Gastrocnemius medialis (tissue), 4 donors: Measurements from ENCODE around the gene DOCK8. TPM values are rescaled to one million over a fixed set of nuclear protein-coding genes. Genes with fewer than 3 reads are reported as not detected.
A peak's percentile ranks its signal among the peaks of the same experiment; 100 is the strongest.

Source experiments
- ATAC-seq, 2 donors: fragments of 150-250 bp; one replicate each; pipeline ENCODE4 v1.9.1; 2016
- DNase-seq, 2 donors: peaks; one replicate each; pipeline ENCODE4 v3.0.0-alpha.2; 2019
- H3K27ac ChIP-seq, 4 donors: fragments of 200-600 bp; sonication (generic); 1 replicate in 1 of 4; 2 replicates in 3 of 4; pipeline ENCODE4 v1.5.1; 2016 to 2018; ENCODE audit warnings: mild to moderate bottlenecking in 2 of 4, moderate library complexity in 1 of 4
- H3K27me3 ChIP-seq, 3 donors: fragments of 200-600 bp; sonication (generic) in 2 of 3; 1 replicate in 1 of 3; 2 replicates in 2 of 3; pipeline versions ENCODE4 v1.5.1 to v1.6.0; 2016 to 2019; ENCODE audit warnings: mild to moderate bottlenecking in 1 of 3, moderate library complexity in 1 of 3
- H3K36me3 ChIP-seq, 2 donors: fragments of 200-600 bp; sonication (generic) in 1 of 2; one replicate each; pipeline ENCODE4 v1.5.1; 2017 to 2018
- H3K4me1 ChIP-seq, 2 donors: fragments of 200-600 bp; sonication (generic) in 1 of 2; one replicate each; pipeline ENCODE4 v1.5.1; 2016 to 2017; ENCODE audit warnings: mild to moderate bottlenecking in 2 of 2
- H3K4me3 ChIP-seq, 4 donors: fragments of 200-600 bp; sonication (generic) in 3 of 4; 1 replicate in 1 of 4; 2 replicates in 3 of 4; pipeline ENCODE4 v1.5.1; 2016 to 2019; ENCODE audit warnings: mild to moderate bottlenecking in 2 of 4
- H3K9me3 ChIP-seq, 3 donors: fragments of 200-600 bp; sonication (generic) in 2 of 3; 1 replicate in 1 of 3; 2 replicates in 2 of 3; pipeline ENCODE4 v1.5.1; 2016 to 2019
- POLR2A ChIP-seq, 2 donors: fragments of 450-650 bp; IDR thresholded peaks; one replicate each; pipeline ENCODE4 v1.6.1; 2017; ENCODE audit warnings: antibody characterized with exemption in 2 of 2, mild to moderate bottlenecking in 2 of 2, moderate library complexity in 2 of 2
- in situ Hi-C, 4 donors: fragments of 200-750 bp; cut with MboI; loops; one replicate each; pipeline versions ENCODE4 v1.15.0 to v1.8.0; 2017; ENCODE audit warnings: low sequenced_read_pairs in 4 of 4
- intact Hi-C: fragments of 100-400 bp; cut with DNase I; formaldehyde crosslinking; loops from one replicate; pipeline ENCODE4 v1.15.1; 2023; ENCODE audit warnings: low total_unique reads
- total RNA-seq, 4 donors: library from RNA; depleted of rRNA; stranded (reverse); fragments of >200 nt; gene quantifications; one replicate each; pipeline versions ENCODE4 v1.1.0 to v1.2.3, GENCODE V29; 2016
- TF ChIP-seq, protein P1 (sequence below), 5 experiments: fragments of 450-650 bp in 3 of 5; fragments of 200-600 bp in 2 of 5; sonication (generic) in 2 of 5; IDR thresholded peaks in 4 of 5; conservative IDR thresholded peaks in 1 of 5; 1 replicate in 4 of 5; 2 replicates in 1 of 5; pipeline ENCODE4 v1.5.1; 2016 to 2019; ENCODE audit warnings: antibody characterized with exemption in 5 of 5, mild to moderate bottlenecking in 3 of 5, moderate library complexity in 3 of 5

DOCK8 gene
- total RNA-seq, 4 donors from 2014 or later: 0.80 to 2.8 (median 2.0) TPM

DNA sequence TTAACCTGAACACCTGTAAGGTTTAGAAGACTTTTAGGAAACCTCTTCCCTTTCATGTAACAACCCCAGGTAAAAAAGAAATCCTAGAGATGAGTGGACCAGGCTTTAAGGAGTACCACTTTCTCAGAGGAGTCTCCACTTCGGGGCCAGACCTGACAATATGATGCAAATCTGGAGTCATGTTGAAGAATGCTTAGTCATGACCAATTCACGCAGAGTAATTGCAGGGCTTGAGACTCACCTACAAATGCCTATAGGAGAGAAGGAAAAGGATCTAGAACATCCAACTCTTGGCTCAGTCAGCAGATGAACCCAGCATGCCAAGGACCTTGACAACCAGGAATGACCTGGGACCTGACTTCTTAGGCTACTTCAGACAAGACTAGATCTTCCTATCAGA, 235.4 kb downstream of the DOCK8 start:
- intact Hi-C loops (no loop called here), in situ Hi-C loops (no loop called here)
- no peaks in the 10 kb centered on the region for H3K4me1 ChIP-seq
- H3K4me3 ChIP-seq: no peak overlapping the region
- no peaks in the 10 kb centered on the region for H3K27me3 ChIP-seq
- no peaks in the 10 kb centered on the region for H3K9me3 ChIP-seq
- TF ChIP-seq POLR2A (IDR thresholded peaks at IDR 0.05): no peak
- TF ChIP-seq, protein P1, sequence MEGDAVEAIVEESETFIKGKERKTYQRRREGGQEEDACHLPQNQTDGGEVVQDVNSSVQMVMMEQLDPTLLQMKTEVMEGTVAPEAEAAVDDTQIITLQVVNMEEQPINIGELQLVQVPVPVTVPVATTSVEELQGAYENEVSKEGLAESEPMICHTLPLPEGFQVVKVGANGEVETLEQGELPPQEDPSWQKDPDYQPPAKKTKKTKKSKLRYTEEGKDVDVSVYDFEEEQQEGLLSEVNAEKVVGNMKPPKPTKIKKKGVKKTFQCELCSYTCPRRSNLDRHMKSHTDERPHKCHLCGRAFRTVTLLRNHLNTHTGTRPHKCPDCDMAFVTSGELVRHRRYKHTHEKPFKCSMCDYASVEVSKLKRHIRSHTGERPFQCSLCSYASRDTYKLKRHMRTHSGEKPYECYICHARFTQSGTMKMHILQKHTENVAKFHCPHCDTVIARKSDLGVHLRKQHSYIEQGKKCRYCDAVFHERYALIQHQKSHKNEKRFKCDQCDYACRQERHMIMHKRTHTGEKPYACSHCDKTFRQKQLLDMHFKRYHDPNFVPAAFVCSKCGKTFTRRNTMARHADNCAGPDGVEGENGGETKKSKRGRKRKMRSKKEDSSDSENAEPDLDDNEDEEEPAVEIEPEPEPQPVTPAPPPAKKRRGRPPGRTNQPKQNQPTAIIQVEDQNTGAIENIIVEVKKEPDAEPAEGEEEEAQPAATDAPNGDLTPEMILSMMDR (IDR thresholded peaks at IDR 0.05 in 4 of 5, conservative IDR thresholded peaks at IDR 0.05 in 1 of 5): no peak
- ATAC-seq (no peak), DNase-seq (no peak)
- H3K27ac ChIP-seq: no peak overlapping the region
- H3K36me3 ChIP-seq: no peaks in the 10 kb centered on the region

GRCh38 chr9:450561-450960, 235.9 kb downstream of the DOCK8 start:
- Histone ChIP-seq H3K4me3 (no peak overlapping the region), H3K9me3 (no peaks in the 10 kb centered on the region), H3K27me3 (no peaks in the 10 kb centered on the region), H3K27ac (no peak overlapping the region), H3K4me1 (no peaks in the 10 kb centered on the region), H3K36me3 (no peaks in the 10 kb centered on the region)
- TF ChIP-seq, protein P1 (IDR thresholded peaks at IDR 0.05 in 4 of 5, conservative IDR thresholded peaks at IDR 0.05 in 1 of 5): no peak
- TF ChIP-seq POLR2A (IDR thresholded peaks at IDR 0.05): no peak
- DNase-seq (no peak), ATAC-seq (no peak)
- in situ Hi-C loops: no loop called here
- intact Hi-C loops: no loop called here

DNA sequence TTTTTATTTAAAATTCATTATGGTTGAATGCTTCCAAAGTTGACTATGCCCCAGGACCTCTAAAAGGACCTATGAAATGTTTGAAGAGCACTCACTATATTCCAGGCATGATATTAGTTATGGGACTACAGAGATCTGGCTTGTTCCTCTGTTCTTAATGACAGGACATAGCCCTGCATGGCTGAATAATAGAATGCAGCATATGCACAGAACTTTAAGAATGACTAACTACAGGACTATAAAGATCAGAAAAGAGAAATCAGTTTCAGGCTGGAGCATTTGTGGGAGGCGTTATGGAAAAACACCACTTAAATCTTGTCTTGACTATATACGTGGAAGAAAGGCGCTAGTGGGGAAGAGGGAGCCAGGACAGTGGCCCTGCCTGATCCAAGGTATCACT, 239.2 kb downstream of the DOCK8 start:
- Histone ChIP-seq H3K4me3 (no peak overlapping the region), H3K9me3 (no peaks in the 10 kb centered on the region), H3K36me3 (no peaks in the 10 kb centered on the region), H3K4me1 (no peaks in the 10 kb centered on the region), H3K27ac (no peak overlapping the region), H3K27me3 (no peaks in the 10 kb centered on the region)
- in situ Hi-C loops: no loop called here
- TF ChIP-seq, protein P1 (IDR thresholded peaks at IDR 0.05 in 4 of 5, conservative IDR thresholded peaks at IDR 0.05 in 1 of 5): no peak
- no peak for TF ChIP-seq POLR2A (IDR thresholded peaks at IDR 0.05)
- intact Hi-C loops: no loop called here
- DNase-seq (no peak), ATAC-seq (no peak)

DNA sequence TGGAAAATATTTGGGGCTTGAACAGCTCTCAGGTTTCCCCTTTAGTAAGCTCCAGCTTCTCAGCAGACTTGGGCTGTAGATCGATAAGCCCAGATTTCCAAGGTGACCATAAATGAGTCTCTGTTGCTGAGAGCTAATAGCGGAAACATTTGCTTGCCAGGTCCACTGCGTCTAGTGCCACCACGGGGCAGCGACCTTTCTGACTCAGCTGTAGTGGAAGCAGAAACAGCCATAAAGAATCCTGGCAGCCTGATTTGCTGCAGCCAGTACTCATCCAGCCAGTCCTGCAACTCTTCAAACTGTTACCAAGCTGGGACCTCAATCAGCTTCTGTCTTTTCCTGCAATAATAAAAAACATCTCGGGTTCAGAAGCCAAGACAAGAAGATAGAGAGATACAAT, 241.7 kb downstream of the DOCK8 start:
- Histone ChIP-seq H3K4me3 (peak overlapping the region in 1 of 4 donors; percentile 8), H3K36me3 (no peaks in the 10 kb centered on the region), H3K4me1 (no peaks in the 10 kb centered on the region), H3K27me3 (no peaks in the 10 kb centered on the region), H3K9me3 (no peaks in the 10 kb centered on the region), H3K27ac (peak overlapping the region in 1 of 4 donors; percentile 55)
- ATAC-seq (peak; percentile 58 to 63), DNase-seq (no peak)
- TF ChIP-seq, protein P1 (IDR thresholded peaks at IDR 0.05 in 4 of 5, conservative IDR thresholded peaks at IDR 0.05 in 1 of 5): no peak
- TF ChIP-seq POLR2A (IDR thresholded peaks at IDR 0.05): no peak
- intact Hi-C loops: no loop called here
- in situ Hi-C loops: no loop called here

DNA sequence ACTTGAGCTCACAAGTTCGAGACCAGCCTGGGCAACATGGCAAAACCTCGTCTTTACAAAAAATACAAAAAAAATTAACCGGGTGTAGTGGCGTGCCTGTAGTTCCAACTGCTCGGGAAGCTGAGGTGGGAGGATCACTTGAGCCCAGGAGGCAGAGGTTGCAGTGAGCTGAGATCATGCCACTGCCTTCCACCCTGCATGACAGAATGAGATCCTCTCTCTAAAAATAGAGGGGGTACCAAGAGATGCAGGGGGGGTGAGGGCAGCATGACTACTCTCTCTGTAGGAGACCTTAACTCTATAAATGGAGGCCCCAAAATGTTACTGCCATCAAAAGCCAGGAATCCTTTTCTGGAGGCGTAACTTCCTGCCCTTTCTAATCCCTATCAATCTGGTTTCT, 243.9 kb downstream of the DOCK8 start:
- intact Hi-C loops: no loop called here
- H3K36me3 ChIP-seq: no peaks in the 10 kb centered on the region
- TF ChIP-seq, protein P1 (IDR thresholded peaks at IDR 0.05 in 4 of 5, conservative IDR thresholded peaks at IDR 0.05 in 1 of 5): no peak
- TF ChIP-seq POLR2A (IDR thresholded peaks at IDR 0.05): no peak
- no peak overlapping the region for H3K27ac ChIP-seq
- no peaks in the 10 kb centered on the region for H3K9me3 ChIP-seq
- H3K4me1 ChIP-seq: no peaks in the 10 kb centered on the region
- in situ Hi-C loops: no loop called here
- H3K27me3 ChIP-seq: no peaks in the 10 kb centered on the region
- ATAC-seq (no peak), DNase-seq (no peak)
- H3K4me3 ChIP-seq: no peak overlapping the region
